Measurements from ENCODE around the gene VPS37D.

DNA sequence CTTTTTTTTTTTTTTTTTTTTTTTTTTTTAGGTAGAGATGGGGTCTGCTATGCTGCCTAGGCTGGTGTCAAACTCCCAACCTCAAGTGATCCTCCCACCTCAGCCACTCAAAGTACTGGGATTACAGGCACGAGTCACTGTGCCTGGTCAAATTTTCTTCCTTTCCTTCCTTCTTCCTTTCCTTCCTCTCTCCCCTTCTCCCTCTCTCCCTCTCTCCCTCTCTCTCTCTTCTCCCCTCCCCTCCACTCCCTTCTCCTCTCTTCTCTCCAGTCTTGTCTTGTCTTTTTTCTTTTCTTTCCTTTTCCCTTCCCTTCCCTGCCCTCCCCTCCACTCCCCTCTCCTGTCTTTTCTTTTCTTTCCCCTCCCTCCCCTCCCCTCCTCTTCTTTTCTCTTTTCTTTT, 36.1 kb upstream of the VPS37D start:
- TF ChIP-seq, protein P1, sequence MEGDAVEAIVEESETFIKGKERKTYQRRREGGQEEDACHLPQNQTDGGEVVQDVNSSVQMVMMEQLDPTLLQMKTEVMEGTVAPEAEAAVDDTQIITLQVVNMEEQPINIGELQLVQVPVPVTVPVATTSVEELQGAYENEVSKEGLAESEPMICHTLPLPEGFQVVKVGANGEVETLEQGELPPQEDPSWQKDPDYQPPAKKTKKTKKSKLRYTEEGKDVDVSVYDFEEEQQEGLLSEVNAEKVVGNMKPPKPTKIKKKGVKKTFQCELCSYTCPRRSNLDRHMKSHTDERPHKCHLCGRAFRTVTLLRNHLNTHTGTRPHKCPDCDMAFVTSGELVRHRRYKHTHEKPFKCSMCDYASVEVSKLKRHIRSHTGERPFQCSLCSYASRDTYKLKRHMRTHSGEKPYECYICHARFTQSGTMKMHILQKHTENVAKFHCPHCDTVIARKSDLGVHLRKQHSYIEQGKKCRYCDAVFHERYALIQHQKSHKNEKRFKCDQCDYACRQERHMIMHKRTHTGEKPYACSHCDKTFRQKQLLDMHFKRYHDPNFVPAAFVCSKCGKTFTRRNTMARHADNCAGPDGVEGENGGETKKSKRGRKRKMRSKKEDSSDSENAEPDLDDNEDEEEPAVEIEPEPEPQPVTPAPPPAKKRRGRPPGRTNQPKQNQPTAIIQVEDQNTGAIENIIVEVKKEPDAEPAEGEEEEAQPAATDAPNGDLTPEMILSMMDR (IDR thresholded peaks at IDR 0.05), result no peak
- no peak for TF ChIP-seq POLR2AphosphoS5 (IDR thresholded peaks at IDR 0.05)
